NB4 (cell line): ENCODE results near the gene VDAC2.

Experiments used
- MYC ChIP-seq: IDR thresholded peaks from 2 replicates; pipeline ENCODE4 v1.6.1; 2011; ENCODE audit warnings: low read depth, low read length
- POLR2A ChIP-seq: IDR thresholded peaks from 2 replicates; pipeline ENCODE4 v1.6.1; 2011; ENCODE audit warnings: mild to moderate bottlenecking; ENCODE audit not compliant: insufficient read length; ENCODE audit errors: extremely low read depth
- TF ChIP-seq, protein P1 (sequence below): IDR thresholded peaks from one replicate; pipeline ENCODE4 v1.5.1; 2012; ENCODE audit warnings: low read depth, low read length
- TF ChIP-seq, protein P2 (sequence below): IDR thresholded peaks from 2 replicates; pipeline ENCODE4 v1.6.1; 2011; ENCODE audit warnings: low read depth, low read length

DNA sequence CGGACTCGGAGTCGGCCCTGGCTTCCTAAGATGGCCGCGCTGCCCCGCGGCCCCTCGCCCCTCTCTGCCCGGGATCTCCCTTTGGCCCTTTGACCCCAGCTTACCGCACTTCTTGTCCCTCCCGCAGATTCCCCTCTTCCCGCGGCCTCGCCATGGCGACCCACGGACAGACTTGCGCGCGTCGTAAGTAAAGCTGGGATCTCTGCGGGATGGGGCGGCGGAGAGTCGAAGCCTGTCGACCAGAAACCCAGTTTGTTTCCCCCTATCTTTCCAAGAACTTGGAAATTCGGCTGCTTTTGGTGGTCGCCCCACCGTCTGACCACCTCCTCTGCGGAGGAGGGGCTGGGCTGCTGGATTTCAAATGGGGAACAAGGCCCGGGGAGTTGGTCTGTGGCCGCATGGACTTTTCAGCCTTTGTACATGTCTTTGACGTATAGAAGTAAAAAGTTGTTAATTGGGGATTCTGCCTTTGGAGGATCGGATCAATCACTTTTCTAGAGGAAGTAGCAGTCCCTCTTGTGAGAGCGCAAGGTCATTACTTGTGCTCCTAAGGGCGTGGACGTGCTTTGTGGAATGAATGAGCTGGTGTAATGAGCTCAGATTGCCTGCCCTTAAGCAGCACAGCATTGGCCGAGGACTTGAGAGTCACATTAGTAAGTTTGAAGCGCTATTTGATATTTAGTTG, 553 bp downstream of the VDAC2 start:
- TF ChIP-seq POLR2A (no peak), MYC (peak; percentile 9)
- TF ChIP-seq, protein P1, sequence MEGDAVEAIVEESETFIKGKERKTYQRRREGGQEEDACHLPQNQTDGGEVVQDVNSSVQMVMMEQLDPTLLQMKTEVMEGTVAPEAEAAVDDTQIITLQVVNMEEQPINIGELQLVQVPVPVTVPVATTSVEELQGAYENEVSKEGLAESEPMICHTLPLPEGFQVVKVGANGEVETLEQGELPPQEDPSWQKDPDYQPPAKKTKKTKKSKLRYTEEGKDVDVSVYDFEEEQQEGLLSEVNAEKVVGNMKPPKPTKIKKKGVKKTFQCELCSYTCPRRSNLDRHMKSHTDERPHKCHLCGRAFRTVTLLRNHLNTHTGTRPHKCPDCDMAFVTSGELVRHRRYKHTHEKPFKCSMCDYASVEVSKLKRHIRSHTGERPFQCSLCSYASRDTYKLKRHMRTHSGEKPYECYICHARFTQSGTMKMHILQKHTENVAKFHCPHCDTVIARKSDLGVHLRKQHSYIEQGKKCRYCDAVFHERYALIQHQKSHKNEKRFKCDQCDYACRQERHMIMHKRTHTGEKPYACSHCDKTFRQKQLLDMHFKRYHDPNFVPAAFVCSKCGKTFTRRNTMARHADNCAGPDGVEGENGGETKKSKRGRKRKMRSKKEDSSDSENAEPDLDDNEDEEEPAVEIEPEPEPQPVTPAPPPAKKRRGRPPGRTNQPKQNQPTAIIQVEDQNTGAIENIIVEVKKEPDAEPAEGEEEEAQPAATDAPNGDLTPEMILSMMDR, result no peak
- TF ChIP-seq, protein P2, sequence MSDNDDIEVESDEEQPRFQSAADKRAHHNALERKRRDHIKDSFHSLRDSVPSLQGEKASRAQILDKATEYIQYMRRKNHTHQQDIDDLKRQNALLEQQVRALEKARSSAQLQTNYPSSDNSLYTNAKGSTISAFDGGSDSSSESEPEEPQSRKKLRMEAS, result peak; percentile 50; the same call in 1 of the 2 replicates
